K562 (cell line): ENCODE data around the gene LNPEP.

ENCODE experiments used
- CREM ChIP-seq: IDR thresholded peaks from 2 replicates; pipeline ENCODE4 v1.6.1; 2014; ENCODE audit warnings: antibody characterized with exemption, low read depth
- RB1 ChIP-seq: fragments of 450-650 bp; IDR thresholded peaks from 2 replicates; pipeline ENCODE4 v1.6.1; 2017; ENCODE audit warnings: low read depth, mild to moderate bottlenecking
- SRSF9 ChIP-seq: fragments of 200-400 bp; formaldehyde crosslinking; IDR thresholded peaks from 2 replicates; pipeline ENCODE4 v1.6.1; 2017; ENCODE audit warnings: low read depth, low read length, borderline replicate concordance

GRCh38 chr5:96958977-96959376 is 23.1 kb downstream of the LNPEP start:
- TF ChIP-seq RB1 (no peak), CREM (no peak), SRSF9 (no peak)
